H1 (cell line): ENCODE data around the gene ZRANB1.

Experiments used
- CREB1 ChIP-seq: IDR thresholded peaks from 2 replicates; pipeline ENCODE4 v1.6.1; 2012; ENCODE audit warnings: inconsistent platforms
- EGR1 ChIP-seq: IDR thresholded peaks from 2 replicates; pipeline ENCODE4 v1.6.1; 2011; ENCODE audit warnings: low read depth, low read length, borderline replicate concordance
- EZH2 ChIP-seq: fragments of 200-600 bp; sonication (generic); IDR thresholded peaks from 2 replicates; pipeline ENCODE4 v1.7.1; 2012; ENCODE audit warnings: low read depth, mild to moderate bottlenecking, moderate library complexity, low read length, inconsistent platforms; ENCODE audit not compliant: severe bottlenecking
- HDAC2 ChIP-seq, 2 experiments: fragments of 300-600 bp in 1 of 2; sonication (generic) in 1 of 2; IDR thresholded peaks; 2 replicates each; pipeline ENCODE4 v1.6.1; 2011 to 2012; ENCODE audit warnings: low read depth in 2 of 2, low read length in 2 of 2, mild to moderate bottlenecking in 2 of 2, moderate library complexity in 2 of 2, borderline replicate concordance in 1 of 2, inconsistent platforms in 1 of 2
- JUN ChIP-seq: IDR thresholded peaks from 2 replicates; pipeline ENCODE4 v1.6.1; 2011; ENCODE audit warnings: low read depth, mild to moderate bottlenecking, improper control_type of control experiment, low read length
- KDM1A ChIP-seq: fragments of 200-600, 300-600 bp; sonication (generic); IDR thresholded peaks from 2 replicates; pipeline ENCODE4 v1.7.1; 2016; ENCODE audit warnings: mild to moderate bottlenecking, low read length, borderline replicate concordance
- KDM4A ChIP-seq: IDR thresholded peaks from one replicate; pipeline ENCODE4 v1.7.1; 2012; ENCODE audit warnings: low read depth, mild to moderate bottlenecking, moderate library complexity, low read length, inconsistent platforms; ENCODE audit not compliant: severe bottlenecking
- MAFK ChIP-seq: IDR thresholded peaks from 2 replicates; pipeline ENCODE4 v1.6.1; 2012; ENCODE audit warnings: low read depth, mild to moderate bottlenecking, improper control_type of control experiment, low read length
- TF ChIP-seq, protein P1 (sequence below), 3 experiments: IDR thresholded peaks; 1 replicate in 2 of 3; 2 replicates in 1 of 3; pipeline versions ENCODE4 v1.5.1 to v1.6.1; 2011; ENCODE audit warnings: low read length in 3 of 3, mild to moderate bottlenecking in 3 of 3, inconsistent platforms in 2 of 3, low read depth in 1 of 3, moderate library complexity in 1 of 3; ENCODE audit not compliant: insufficient read depth in 1 of 3; ENCODE audit errors: control extremely low read depth in 1 of 3

DNA sequence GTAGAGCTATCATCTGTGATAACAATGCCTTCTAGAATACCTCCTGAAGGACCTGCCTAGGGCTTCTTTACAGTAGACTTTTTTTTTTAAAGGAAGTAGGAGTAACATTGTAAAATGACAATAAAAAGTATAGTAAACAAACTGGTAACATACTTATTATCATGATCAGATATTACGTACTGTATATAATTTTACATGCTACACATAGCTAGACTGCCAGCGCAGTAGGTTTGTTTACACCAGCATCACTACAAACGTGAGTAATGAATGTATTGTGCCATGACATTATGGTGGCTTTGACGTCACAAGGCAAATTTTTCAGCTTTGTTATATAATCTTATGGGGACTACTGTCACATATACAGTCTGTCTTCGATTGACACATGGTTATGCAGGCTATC, 15.4 kb upstream of the ZRANB1 start:
- no peak for TF ChIP-seq KDM1A
- no peak for TF ChIP-seq MAFK
- no peak for TF ChIP-seq KDM4A
- no peak for TF ChIP-seq EZH2
- no peak for TF ChIP-seq EGR1
- TF ChIP-seq JUN = no peak
- no peak for TF ChIP-seq CREB1
- TF ChIP-seq HDAC2 (IDR thresholded peaks at IDR 0.05; ENCODE audit: borderline replicate concordance in 1 of 2, low read depth in 2 of 2, low read length in 2 of 2) = no peak
- TF ChIP-seq, protein P1, sequence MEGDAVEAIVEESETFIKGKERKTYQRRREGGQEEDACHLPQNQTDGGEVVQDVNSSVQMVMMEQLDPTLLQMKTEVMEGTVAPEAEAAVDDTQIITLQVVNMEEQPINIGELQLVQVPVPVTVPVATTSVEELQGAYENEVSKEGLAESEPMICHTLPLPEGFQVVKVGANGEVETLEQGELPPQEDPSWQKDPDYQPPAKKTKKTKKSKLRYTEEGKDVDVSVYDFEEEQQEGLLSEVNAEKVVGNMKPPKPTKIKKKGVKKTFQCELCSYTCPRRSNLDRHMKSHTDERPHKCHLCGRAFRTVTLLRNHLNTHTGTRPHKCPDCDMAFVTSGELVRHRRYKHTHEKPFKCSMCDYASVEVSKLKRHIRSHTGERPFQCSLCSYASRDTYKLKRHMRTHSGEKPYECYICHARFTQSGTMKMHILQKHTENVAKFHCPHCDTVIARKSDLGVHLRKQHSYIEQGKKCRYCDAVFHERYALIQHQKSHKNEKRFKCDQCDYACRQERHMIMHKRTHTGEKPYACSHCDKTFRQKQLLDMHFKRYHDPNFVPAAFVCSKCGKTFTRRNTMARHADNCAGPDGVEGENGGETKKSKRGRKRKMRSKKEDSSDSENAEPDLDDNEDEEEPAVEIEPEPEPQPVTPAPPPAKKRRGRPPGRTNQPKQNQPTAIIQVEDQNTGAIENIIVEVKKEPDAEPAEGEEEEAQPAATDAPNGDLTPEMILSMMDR (IDR thresholded peaks at IDR 0.05; ENCODE audit: control extremely low read depth in 1 of 3, insufficient read depth in 1 of 3, low read depth in 1 of 3, low read length in 3 of 3) = no peak
